Panc1 (cell line): Measurements from ENCODE around the gene CARD10.

Experiments used
- CTCF ChIP-seq: fragments of 450-650 bp; IDR thresholded peaks from 2 replicates; pipeline ENCODE4 v1.5.1; 2017; ENCODE audit warnings: mild to moderate bottlenecking
- SIN3A ChIP-seq: IDR thresholded peaks from 2 replicates; pipeline ENCODE4 v1.6.1; 2012; ENCODE audit warnings: low read depth, mild to moderate bottlenecking, low read length, moderate library complexity, borderline replicate concordance; ENCODE audit not compliant: insufficient read depth

GRCh38 chr22:37470087-37470445, 49.1 kb downstream of the CARD10 start:
- TF ChIP-seq CTCF: no peak
- TF ChIP-seq SIN3A: no peak
